SIG-M5 treated with dmso at 0.1 percent for 504 hours (cell line): ENCODE data around the gene HS2ST1.
"Not testable (repeated sequence)": the region's sequence is repeated elsewhere in the genome, so short reads cannot be mapped to it uniquely, and the experiment has no call there.

Experiments used
- DNase-seq: peaks from one replicate; lab custom pipeline; 2025; ENCODE audit not compliant: unreplicated experiment; lab: John Stamatoyannopoulos, UW

HS2ST1 gene

GRCh38 chr1:86965012-86965826 is 50.8 kb downstream of the HS2ST1 start:
- DNase-seq, result no peak

- no peak for DNase-seq
These were observed 51.4 kb downstream of the HS2ST1 start for GRCh38 chr1:86965827-86966182.

GRCh38 chr1:86970938-86971337 is 56.5 kb downstream of the HS2ST1 start:
- no peak for DNase-seq

- DNase-seq, result no peak
These were observed 57.3 kb downstream of the HS2ST1 start for GRCh38 chr1:86971778-86972177.

DNA sequence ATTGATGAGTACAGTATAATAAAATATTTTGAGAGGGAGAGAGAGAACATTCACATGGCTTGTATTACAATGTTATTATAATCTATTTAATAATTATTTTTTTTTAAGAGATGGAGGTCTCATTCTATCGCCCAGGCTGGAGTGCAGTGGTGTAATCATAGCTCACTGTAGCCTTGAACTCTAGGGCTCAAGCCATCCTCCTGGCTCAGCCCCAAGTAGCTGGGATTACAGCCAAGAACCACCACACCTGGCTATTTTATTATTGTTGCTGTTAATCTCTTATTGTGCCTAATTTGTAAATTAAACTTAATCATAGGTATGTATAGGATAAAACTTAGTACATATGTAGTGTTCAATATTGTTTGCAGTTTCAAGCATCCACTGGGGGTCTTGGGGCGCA is 57.8 kb downstream of the HS2ST1 start:
- DNase-seq, result no peak

- DNase-seq, result no peak
These were observed 61.6 kb downstream of the HS2ST1 start for GRCh38 chr1:86975993-86976550.

- DNase-seq, result no peak
These were observed 62.2 kb downstream of the HS2ST1 start for GRCh38 chr1:86976664-86977063.

DNA sequence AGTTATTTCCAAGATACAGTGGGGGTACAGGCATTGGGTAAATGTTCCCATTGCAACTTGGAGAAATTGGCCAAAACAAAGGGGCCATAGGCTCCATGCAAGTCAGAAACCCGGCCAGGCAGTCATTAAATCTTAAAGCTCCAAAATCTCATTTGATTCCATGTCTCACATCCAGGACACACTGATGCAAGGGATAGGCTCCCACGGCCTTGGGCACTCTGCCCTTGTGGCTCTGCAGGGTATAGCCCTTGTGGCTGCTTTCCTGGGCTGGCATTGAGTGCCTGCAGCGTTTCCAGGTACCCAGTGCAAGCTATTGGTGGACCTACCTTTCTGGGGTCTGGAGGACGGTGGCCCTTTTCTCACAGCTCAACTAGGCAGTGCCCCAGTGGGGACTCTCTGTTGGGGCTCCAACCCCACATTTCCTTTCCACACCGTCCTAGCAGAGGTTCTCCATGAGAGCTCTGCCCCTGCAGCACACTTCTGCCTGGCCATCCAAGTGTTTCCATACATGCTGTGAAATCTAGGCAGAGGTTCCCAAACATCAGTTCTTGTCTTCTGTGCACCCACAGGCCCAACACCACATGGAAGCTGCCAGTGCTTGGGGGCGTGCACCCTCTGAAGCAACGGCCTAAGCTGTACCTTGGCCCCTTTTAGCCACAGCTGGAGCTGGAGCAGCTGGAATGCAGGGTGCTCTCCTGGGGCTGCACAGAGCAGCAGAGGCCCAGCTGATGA is 67.2 kb downstream of the HS2ST1 start:
- DNase-seq, result no peak

DNA sequence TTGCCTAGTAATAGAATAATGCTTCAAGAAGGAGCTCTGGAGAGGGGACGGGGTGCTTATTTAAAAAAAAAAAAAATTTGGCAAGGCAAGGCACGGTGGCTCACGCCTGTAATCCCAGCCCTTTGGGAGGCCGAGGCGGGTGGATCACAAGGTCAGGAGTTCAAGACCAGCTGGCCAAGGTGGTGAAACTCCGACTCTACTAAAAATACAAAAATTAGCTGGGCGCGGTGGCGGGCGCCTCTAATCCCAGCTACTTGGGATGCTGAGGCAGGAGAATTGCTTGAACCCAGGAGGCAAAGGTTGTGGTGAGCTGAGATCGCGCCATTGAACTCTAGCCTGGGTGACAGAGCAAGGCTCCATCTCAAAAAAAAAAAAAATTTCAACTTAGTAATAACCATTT is 69.2 kb downstream of the HS2ST1 start:
- DNase-seq, result not testable (repeated sequence)

GRCh38 chr1:86987446-86987845 is 73.0 kb downstream of the HS2ST1 start:
- DNase-seq, result no peak

DNA sequence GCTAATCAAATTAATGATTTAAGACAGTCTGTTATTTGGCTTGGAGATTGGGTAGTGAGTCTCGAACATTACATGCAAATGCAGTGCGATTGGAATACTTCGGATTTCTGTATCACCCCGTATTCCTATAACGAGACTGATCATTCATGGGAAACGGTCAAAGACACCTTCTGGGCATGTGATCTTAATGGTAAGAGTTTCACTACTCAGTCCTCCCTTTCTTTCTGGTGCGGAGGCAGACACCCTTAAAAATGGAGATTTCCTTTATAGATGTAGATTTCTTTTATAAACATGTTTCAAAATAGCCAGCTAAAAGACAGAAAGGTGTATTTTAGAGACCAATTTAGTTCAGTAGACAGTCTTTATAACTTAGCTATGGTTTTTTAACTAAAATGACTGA is 74.4 kb downstream of the HS2ST1 start:
- DNase-seq, result no peak

- not testable (repeated sequence) for DNase-seq
These were observed 75.3 kb downstream of the HS2ST1 start for GRCh38 chr1:86989690-86990089.

- no peak for DNase-seq
These were observed 76.4 kb downstream of the HS2ST1 start for GRCh38 chr1:86990826-86991225.

- no peak for DNase-seq
These were observed 77.2 kb downstream of the HS2ST1 start for GRCh38 chr1:86991549-86992186.

- no peak for DNase-seq
These were observed 78.4 kb downstream of the HS2ST1 start for GRCh38 chr1:86992861-86993260.

DNA sequence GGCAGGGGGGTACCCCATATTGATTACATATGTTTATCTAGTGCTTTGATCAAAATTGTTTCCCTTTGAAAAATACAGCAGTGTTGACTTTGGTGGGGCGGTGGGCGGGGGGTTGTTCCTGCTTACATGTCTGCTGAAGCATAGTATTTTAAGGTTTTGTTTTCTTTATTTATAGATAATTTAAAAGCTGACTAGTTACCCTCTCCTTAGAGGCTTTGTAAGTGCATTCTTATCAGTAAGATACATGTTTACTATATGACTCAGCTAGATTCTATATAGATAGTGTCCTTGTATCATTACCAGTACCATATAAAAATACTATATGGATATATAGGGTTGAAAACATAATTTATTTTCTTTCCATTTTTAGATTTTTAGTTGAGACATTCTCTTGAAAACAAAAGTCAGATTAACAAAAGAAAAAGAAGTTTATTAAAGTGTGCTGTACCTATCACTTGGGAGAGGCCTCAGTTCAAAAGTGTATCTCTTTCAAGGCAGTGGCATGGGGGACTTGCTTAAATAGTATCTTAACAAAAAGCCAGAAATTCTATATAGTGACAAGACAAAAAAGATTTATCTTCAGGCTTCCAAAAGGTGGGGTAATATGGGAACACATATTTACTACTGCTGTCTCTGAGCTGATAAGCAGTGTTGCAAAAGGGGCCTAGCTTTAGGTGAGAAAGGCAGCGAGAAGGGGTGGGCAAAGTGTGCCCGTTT is 79.0 kb downstream of the HS2ST1 start:
- DNase-seq, result no peak

- no peak for DNase-seq
These were observed 79.6 kb downstream of the HS2ST1 start for GRCh38 chr1:86994061-86994460.

GRCh38 chr1:86997538-86997937 is 83.1 kb downstream of the HS2ST1 start:
- DNase-seq, result no peak

GRCh38 chr1:86998280-86998679 is 83.8 kb downstream of the HS2ST1 start:
- no peak for DNase-seq

DNA sequence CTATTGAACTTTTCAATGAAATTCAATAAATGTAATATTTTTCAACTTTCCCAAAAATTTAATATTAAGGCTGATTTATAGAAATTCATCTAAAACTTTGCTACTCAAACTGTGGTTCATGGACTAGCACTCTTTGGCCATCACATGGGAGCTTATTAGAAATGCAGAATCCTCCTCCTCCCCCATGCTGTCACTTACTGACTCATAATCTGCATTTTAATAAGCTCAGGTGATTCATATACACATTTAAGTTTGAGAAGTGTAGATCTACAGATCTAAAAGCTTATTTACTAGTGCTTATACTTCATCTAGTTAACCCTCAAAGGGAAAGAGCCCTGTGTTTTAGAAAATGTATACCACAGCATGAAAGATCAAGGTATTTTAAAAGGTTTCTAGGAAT is 84.3 kb downstream of the HS2ST1 start:
- DNase-seq, result no peak

- no peak for DNase-seq
These were observed 86.0 kb downstream of the HS2ST1 start for GRCh38 chr1:87000460-87000859.
